GM03348 (cell line): ENCODE results near the gene EIF5A2.
A peak's percentile ranks its signal among the peaks of the same experiment; 100 is the strongest.

Source experiments
- DNase-seq: peaks from one replicate; pipeline ENCODE4 v3.0.0; 2012; ENCODE audit warnings: low spot score

EIF5A2 gene

DNA sequence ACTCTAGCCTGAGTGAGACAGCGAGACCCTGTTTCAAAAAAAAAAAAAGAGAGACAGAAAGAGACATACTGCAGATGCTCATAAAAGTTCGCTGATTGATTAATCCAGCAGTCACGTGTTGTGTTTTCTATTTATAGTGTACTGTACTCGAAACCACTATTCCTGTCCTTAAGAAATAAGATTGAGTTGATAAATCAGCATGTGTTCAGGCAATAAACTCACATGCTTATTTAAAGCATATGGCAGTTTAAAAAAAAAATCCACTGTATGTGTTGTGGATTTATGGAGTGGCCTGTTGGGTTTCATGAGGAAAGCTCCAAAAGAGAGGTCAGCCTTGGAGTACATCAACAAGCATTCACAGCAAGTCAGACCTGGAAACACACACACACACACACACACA is 56.1 kb downstream of the EIF5A2 start:
- no peak for DNase-seq

- peak; percentile 54 for DNase-seq
Observed at GRCh38 chr3:170848292-170848917, 60.0 kb downstream of the EIF5A2 start.

DNA sequence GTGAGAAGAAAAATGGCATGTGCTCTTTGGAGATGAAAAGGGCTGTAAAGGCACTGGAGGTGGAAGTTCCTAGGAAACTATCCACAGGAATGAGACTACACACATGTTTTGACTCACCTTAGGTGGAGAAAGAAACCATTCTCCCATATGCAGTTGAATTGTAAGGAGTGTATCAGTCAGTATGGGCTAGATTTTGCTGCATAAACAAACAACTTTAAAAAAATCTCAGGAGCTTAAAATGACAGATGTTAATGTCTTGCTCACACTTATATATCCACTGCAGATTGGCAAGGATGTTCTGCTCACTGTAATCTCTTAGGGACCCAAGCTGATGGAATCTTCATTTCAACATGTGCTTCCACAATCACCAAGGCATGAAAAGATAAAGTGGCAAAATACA is 64.1 kb downstream of the EIF5A2 start:
- DNase-seq = no peak

GRCh38 chr3:170840291-170840859 is 68.1 kb downstream of the EIF5A2 start:
- peak; percentile 14 for DNase-seq

GRCh38 chr3:170839518-170840100 is 68.8 kb downstream of the EIF5A2 start:
- no peak for DNase-seq
